Measurements from ENCODE around the gene UBE2H.

DNA sequence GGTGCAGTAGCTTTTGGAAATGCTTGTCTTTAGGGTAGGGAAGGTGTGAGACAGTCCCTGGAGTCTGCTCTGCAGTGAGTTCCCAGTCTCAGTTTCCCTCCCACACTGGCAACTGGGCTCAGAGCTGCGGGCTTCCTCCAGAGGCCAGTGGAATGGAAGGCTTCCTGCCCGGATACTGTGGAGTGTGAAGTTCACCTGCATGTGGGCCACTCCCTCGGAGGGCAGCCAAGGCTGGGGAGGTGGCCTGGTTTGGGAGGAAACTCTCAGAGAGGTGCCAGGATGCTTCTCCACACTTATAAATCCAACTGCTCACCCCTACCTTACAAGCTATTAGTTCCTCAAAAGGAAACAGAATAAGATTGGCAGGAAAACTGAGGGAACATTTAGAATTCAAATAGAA is 18.1 kb upstream of the UBE2H start:
- TF ChIP-seq, protein P1, sequence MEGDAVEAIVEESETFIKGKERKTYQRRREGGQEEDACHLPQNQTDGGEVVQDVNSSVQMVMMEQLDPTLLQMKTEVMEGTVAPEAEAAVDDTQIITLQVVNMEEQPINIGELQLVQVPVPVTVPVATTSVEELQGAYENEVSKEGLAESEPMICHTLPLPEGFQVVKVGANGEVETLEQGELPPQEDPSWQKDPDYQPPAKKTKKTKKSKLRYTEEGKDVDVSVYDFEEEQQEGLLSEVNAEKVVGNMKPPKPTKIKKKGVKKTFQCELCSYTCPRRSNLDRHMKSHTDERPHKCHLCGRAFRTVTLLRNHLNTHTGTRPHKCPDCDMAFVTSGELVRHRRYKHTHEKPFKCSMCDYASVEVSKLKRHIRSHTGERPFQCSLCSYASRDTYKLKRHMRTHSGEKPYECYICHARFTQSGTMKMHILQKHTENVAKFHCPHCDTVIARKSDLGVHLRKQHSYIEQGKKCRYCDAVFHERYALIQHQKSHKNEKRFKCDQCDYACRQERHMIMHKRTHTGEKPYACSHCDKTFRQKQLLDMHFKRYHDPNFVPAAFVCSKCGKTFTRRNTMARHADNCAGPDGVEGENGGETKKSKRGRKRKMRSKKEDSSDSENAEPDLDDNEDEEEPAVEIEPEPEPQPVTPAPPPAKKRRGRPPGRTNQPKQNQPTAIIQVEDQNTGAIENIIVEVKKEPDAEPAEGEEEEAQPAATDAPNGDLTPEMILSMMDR (IDR thresholded peaks at IDR 0.05; ENCODE audit: low read length), result no peak
- no peak for TF ChIP-seq EZH2 (optimal IDR thresholded peaks at IDR 0.05; ENCODE audit: low read depth, low read length)
- TF ChIP-seq EZH2phosphoT487 (IDR thresholded peaks at IDR 0.05; ENCODE audit: low read length), result no peak

Measured in MM.1S (cell line).